K562 (cell line): ENCODE data around the gene TMX4. TPM values are rescaled to one million over a fixed set of nuclear protein-coding genes. Genes with fewer than 3 reads are reported as not detected.

ENCODE experiments used
- ATAC-seq: fragments of 200-7000 bp; cut with Tn5 transposase; 3 replicates; pipeline ENCODE4 v1.9.1; 2020; ENCODE audit warnings: moderate library complexity
- BruUV-seq: library from RNA; stranded (reverse); fragments of 400-500 nt; replicated peaks from 2 replicates; lab custom pipeline; 2021; lab: Mats Ljungman, UMichigan
- CTCF ChIA-PET: fragments of 300-600 bp; formaldehyde crosslinking; extraction: SDS; loops from one replicate; lab custom pipeline; 2021; ENCODE audit warnings: low intra/inter-chr PET ratio; lab: Yijun Ruan, JAX
- POLR2A ChIA-PET: fragments of 300-600, 350-650 bp; sonication (Branson Sonifier 250); formaldehyde crosslinking; extraction: SDS; loops from one replicate; lab custom pipeline; 2021; ENCODE audit warnings: antibody characterized with exemption, inconsistent platforms; lab: Yijun Ruan, JAX
- DNase-seq, 4 experiments: peaks; one replicate each; pipeline versions ENCODE4 v3.0.0 to v3.0.0-alpha.2; 2011 to 2018; ENCODE audit warnings: low spot score in 3 of 4, mixed read lengths in 3 of 4; ENCODE audit errors: extremely low read depth in 1 of 4
- FAIRE-seq: peaks from 2 replicates; lab custom pipeline; 2011; peaks lifted over from hg19 to GRCh38; lab: Jason Lieb, UNC
- H2AFZ ChIP-seq: 2 replicates; pipeline ENCODE4 v1.6.0; 2011; ENCODE audit warnings: low read depth, low read length, control low read depth, inconsistent platforms
- H3K27ac ChIP-seq: fragments of 200-600 bp; 3 replicates; pipeline ENCODE4 v1.8.0; 2011; ENCODE audit warnings: low read depth, mild to moderate bottlenecking, control low read depth, inconsistent platforms, low read length, moderate library complexity, mixed read lengths; ENCODE audit errors: extremely low read depth
- H3K27me3 ChIP-seq, 2 experiments: fragments of 300-600 bp in 1 of 2; 2 replicates in 1 of 2; 3 replicates in 1 of 2; pipeline versions ENCODE4 v1.6.0 to v1.8.0; 2011; ENCODE audit warnings: inconsistent platforms in 2 of 2, low read length in 2 of 2, mild to moderate bottlenecking in 1 of 2, mixed read lengths in 1 of 2, moderate library complexity in 1 of 2; ENCODE audit not compliant: control insufficient read depth in 2 of 2, insufficient read depth in 2 of 2
- H3K36me3 ChIP-seq: fragments of 300-600 bp; 3 replicates; pipeline ENCODE4 v1.8.0; 2011; ENCODE audit warnings: mild to moderate bottlenecking, low read length, inconsistent platforms; ENCODE audit not compliant: control insufficient read depth, insufficient read depth
- H3K4me1 ChIP-seq, 2 experiments: fragments of 200-600 bp in 1 of 2; replicated peaks in 1 of 2; 2 replicates in 1 of 2; 3 replicates in 1 of 2; pipeline versions ENCODE4 v1.5.1 to v1.8.0; 2011; ENCODE audit warnings: inconsistent platforms in 2 of 2, low read length in 2 of 2, mild to moderate bottlenecking in 1 of 2, mixed read lengths in 1 of 2, moderate library complexity in 1 of 2; ENCODE audit not compliant: control insufficient read depth in 2 of 2, insufficient read depth in 2 of 2
- H3K4me2 ChIP-seq: 2 replicates; pipeline ENCODE4 v1.6.1; 2011; ENCODE audit warnings: low read length, control low read depth, inconsistent platforms, mixed read lengths; ENCODE audit not compliant: insufficient read depth
- H3K4me3 ChIP-seq: fragments of 200-600 bp; sonication (generic), shearing (Covaris generic); 2 replicates; pipeline ENCODE4 v1.5.1; 2016; ENCODE audit warnings: control low read depth, inconsistent platforms
- H3K79me2 ChIP-seq: fragments of 200-600 bp; 3 replicates; pipeline ENCODE4 v1.8.0; 2011; ENCODE audit warnings: low read length, inconsistent platforms; ENCODE audit not compliant: control insufficient read depth, insufficient read depth
- H3K9ac ChIP-seq, 2 experiments: 2 replicates each; pipeline versions ENCODE4 v1.6.0 to v1.6.1; 2011; ENCODE audit warnings: low read depth in 2 of 2, low read length in 2 of 2, control low read depth in 1 of 2, inconsistent platforms in 1 of 2, mild to moderate bottlenecking in 1 of 2, mixed read lengths in 1 of 2; ENCODE audit not compliant: insufficient read depth in 1 of 2
- H3K9me1 ChIP-seq: one replicate; pipeline ENCODE4 v1.6.0; 2011; ENCODE audit warnings: inconsistent platforms, mild to moderate bottlenecking, low read length, moderate library complexity; ENCODE audit not compliant: control insufficient read depth, insufficient read depth
- H3K9me3 ChIP-seq: replicated peaks from 2 replicates; pipeline ENCODE4 v1.5.1; 2011; ENCODE audit warnings: low read depth, low read length, inconsistent platforms; ENCODE audit not compliant: control insufficient read depth, insufficient read depth
- H4K20me1 ChIP-seq: replicated peaks from 2 replicates; pipeline ENCODE4 v1.6.1; 2011; ENCODE audit warnings: low read length, inconsistent platforms, mixed read lengths; ENCODE audit not compliant: control insufficient read depth, insufficient read depth
- CBFA2T3 ChIP-seq: fragments of 450-650 bp; IDR thresholded peaks from 2 replicates; pipeline ENCODE4 v1.6.1; 2017
- CREB1 ChIP-seq, 2 experiments: sonication (generic) in 1 of 2; formaldehyde crosslinking in 1 of 2; IDR thresholded peaks; 2 replicates each; pipeline versions ENCODE4 v1.6.1 to v1.8.0; 2012 to 2022; ENCODE audit warnings: inconsistent platforms in 1 of 2, mild to moderate bottlenecking in 1 of 2, missing genetic modification reagents in 1 of 2, moderate library complexity in 1 of 2
- CSDE1 ChIP-seq, 2 experiments: fragments of 450-650 bp; IDR thresholded peaks; 2 replicates each; pipeline ENCODE4 v1.6.1; 2016; ENCODE audit warnings: mild to moderate bottlenecking in 1 of 2
- GTF2F1 ChIP-seq: IDR thresholded peaks from 2 replicates; pipeline ENCODE4 v1.6.1; 2011; ENCODE audit warnings: low read depth, low read length, improper control_type of control experiment
- MEF2A ChIP-seq: IDR thresholded peaks from 2 replicates; pipeline ENCODE4 v1.6.1; 2011; ENCODE audit warnings: low read depth, mild to moderate bottlenecking, low read length, moderate library complexity; ENCODE audit not compliant: control insufficient read depth
- MLX ChIP-seq, 2 experiments: fragments of 450-650 bp in 1 of 2; sonication (generic) in 1 of 2; formaldehyde crosslinking; conservative IDR thresholded peaks; 2 replicates each; pipeline versions ENCODE4 v1.4.0 to v1.8.1; 2020 to 2022; ENCODE audit warnings: mild to moderate bottlenecking in 1 of 2, missing genetic modification reagents in 1 of 2
- NELFE ChIP-seq: IDR thresholded peaks from 2 replicates; pipeline ENCODE4 v1.6.1; 2011; ENCODE audit warnings: mild to moderate bottlenecking; ENCODE audit not compliant: insufficient read depth, insufficient read length
- NFE2L1 ChIP-seq: fragments of 450-650 bp; IDR thresholded peaks from 2 replicates; pipeline ENCODE4 v1.6.1; 2016; ENCODE audit warnings: missing genetic modification characterization, low read depth, mild to moderate bottlenecking, missing compliant biosample characterization, moderate library complexity, borderline replicate concordance
- SMARCA4 ChIP-seq: fragments of 450-650 bp; IDR thresholded peaks from 2 replicates; pipeline ENCODE4 v1.6.1; 2016
- TSC22D4 ChIP-seq: fragments of 450-650 bp; IDR thresholded peaks from 2 replicates; pipeline ENCODE4 v1.6.1; 2016; ENCODE audit warnings: missing genetic modification characterization, missing biosample characterization, control low read depth
- ZNF239 ChIP-seq: fragments of 250-450 bp; sonication (Bioruptor Pico); IDR thresholded peaks from 2 replicates; pipeline ENCODE4 v1.4.0; 2020; ENCODE audit warnings: mild to moderate bottlenecking
- ZNF277 ChIP-seq: fragments of 250-450 bp; sonication (Bioruptor Pico); IDR thresholded peaks from 2 replicates; pipeline ENCODE4 v1.8.0; 2022; ENCODE audit warnings: inconsistent platforms, mild to moderate bottlenecking, moderate library complexity, borderline replicate concordance
- WGBS: fragments of 100-300 bp; shearing (Covaris generic); methylation state at CpG from one replicate; pipeline ENCODE4 v1.1.6; 2016; ENCODE audit warnings: low coverage, mixed read lengths; ENCODE audit not compliant: insufficient coverage; ENCODE audit errors: missing lambda C conversion rate; 5-methylcytosine and 5-hydroxymethylcytosine counted together
- in situ Hi-C: fragments of 300-500 bp; cut with MboI; formaldehyde crosslinking; loops from 4 replicates; pipeline ENCODE4 v1.15.0; 2018; ENCODE audit warnings: inconsistent platforms, mixed read lengths
- intact Hi-C: fragments of 100-400 bp; cut with micrococcal nuclease; formaldehyde crosslinking; loops from 2 replicates; pipeline ENCODE4 v1.14.2; 2022
- polyA plus RNA-seq, 8 experiments: library from polyadenylated mRNA; depleted of rRNA in 4 of 8; stranded (reverse) in 5 of 8; unstranded in 3 of 8; fragments of >200 nt; fragmentation: Nextera tagmentation in 2 of 8; fragmentation: Illumina TruSeq in 1 of 8; extraction: Ambion mirVana in 2 of 8; extraction: Trizol in 1 of 8; gene quantifications; 2 replicates each; pipeline versions ENCODE4 v1.2.1 to v1.2.3, GENCODE V29; 2011 to 2014; ENCODE audit warnings: inconsistent platforms in 1 of 8, missing spikeins in 1 of 8
- total RNA-seq, 7 experiments: library from RNA; depleted of rRNA in 6 of 7; stranded (reverse); fragments of >200 nt in 6 of 7; fragmentation: Illumina TruSeq in 2 of 7; extraction: Trizol in 2 of 7; gene quantifications; 2 replicates each; pipeline versions ENCODE4 v1.2.1 to v1.2.3, GENCODE V29; 2011 to 2021; ENCODE audit warnings: low replicate concordance in 1 of 7

The TMX4 gene
- total and polyA plus RNA-seq, 9 of the 15 experiments (the other 6 are each of a cell fraction or from before 2014, with no cell fraction given) = 4.4 to 19.3 (median 10.8) TPM

GRCh38 chr20:7984192-7984591, 35.4 kb downstream of the TMX4 start:
- Histone ChIP-seq H3K9ac (no peak overlapping the region), H3K36me3 (peaks cover 13% of the 10 kb centered on the region; the same call in 1 of the 3 replicates), H3K27ac (no peak overlapping the region), H3K4me3 (no peak overlapping the region), H4K20me1 (no peaks in the 10 kb centered on the region), H3K9me3 (no peaks in the 10 kb centered on the region), H2AFZ (no peak overlapping the region), H3K79me2 (no peaks in the 10 kb centered on the region), H3K4me1 (no peaks in the 10 kb centered on the region), H3K27me3 (no peaks in the 10 kb centered on the region), H3K9me1 (no peaks in the 10 kb centered on the region), H3K4me2 (no peak overlapping the region)
- TF ChIP-seq ZNF239 (CRISPR knock-in tag) = no peak
- no peak for TF ChIP-seq TSC22D4 (tag)
- TF ChIP-seq SMARCA4 = no peak
- no peak for TF ChIP-seq CBFA2T3
- TF ChIP-seq NELFE = no peak
- no peak for TF ChIP-seq NFE2L1
- no peak for TF ChIP-seq CSDE1 (IDR thresholded peaks at IDR 0.05)
- TF ChIP-seq MLX (CRISPR knock-in tag; conservative IDR thresholded peaks at IDR 0.05) = no peak
- TF ChIP-seq CREB1 (IDR thresholded peaks at IDR 0.05) = no peak
- no peak for TF ChIP-seq CREB1 (CRISPR knock-in tag; IDR thresholded peaks at IDR 0.05)
- TF ChIP-seq ZNF277 (CRISPR knock-in tag) = no peak
- TF ChIP-seq MEF2A = no peak
- TF ChIP-seq GTF2F1 = no peak
- ATAC-seq = no peak
- BruUV-seq = no TSS peak
- ChIA-PET POLR2A (interaction anchor here (1.0 kb wide), 1 partner anchor 12 kb away, joined by 3 read pairs; no protein-coding TSS in a partner anchor), CTCF (no interaction called here)
- FAIRE-seq = no peak
- WGBS = 82% methylated on average over 2 of the region's 2 CpGs
- no peak for DNase-seq
- intact Hi-C loops (no loop called here), in situ Hi-C loops (no loop called here)
